SHP77 treated with DMSO at 0.1 percent for 48 hours (cell line): Measurements from ENCODE around the gene GP9.
"Not testable (repeated sequence)": the region's sequence is repeated elsewhere in the genome, so short reads cannot be mapped to it uniquely, and the experiment has no call there.

Experiments used
- DNase-seq: peaks from one replicate; lab custom pipeline; 2025; lab: John Stamatoyannopoulos, UW

The GP9 gene

GRCh38 chr3:129111076-129111780 is 50.6 kb downstream of the GP9 start:
- DNase-seq, result not testable (repeated sequence)
